Liver (tissue), 9 donors: ENCODE measurements around the gene KRT4. TPM values are rescaled to one million over a fixed set of nuclear protein-coding genes. Genes with fewer than 3 reads are reported as not detected.

Experiments
- DNase-seq: peaks from one replicate; pipeline ENCODE4 v3.0.0-alpha.2; 2017; ENCODE audit warnings: low spot score
- H3K27ac ChIP-seq, 2 donors: one replicate each; pipeline ENCODE4 v1.7.0; 2013; ENCODE audit warnings: inconsistent platforms in 2 of 2, low read length in 2 of 2, control low read depth in 1 of 2, low read depth in 1 of 2, mild to moderate bottlenecking in 1 of 2
- H3K27me3 ChIP-seq, 4 donors: one replicate each; pipeline versions ENCODE4 v1.6.1 to v1.7.0; 2013; ENCODE audit warnings: low read length in 3 of 4, inconsistent platforms in 1 of 4, mild to moderate bottlenecking in 1 of 4, moderate library complexity in 1 of 4; ENCODE audit not compliant: control insufficient read depth in 4 of 4, insufficient read depth in 4 of 4
- H3K36me3 ChIP-seq, 4 donors: one replicate each; pipeline versions ENCODE4 v1.6.1 to v1.7.0; 2013; ENCODE audit warnings: low read length in 3 of 4, mild to moderate bottlenecking in 3 of 4, low read depth in 1 of 4, moderate library complexity in 1 of 4; ENCODE audit not compliant: control insufficient read depth in 4 of 4, insufficient read depth in 3 of 4
- H3K4me1 ChIP-seq, 4 donors: one replicate each; pipeline versions ENCODE4 v1.6.1 to v1.7.0; 2013; ENCODE audit warnings: low read length in 3 of 4, mild to moderate bottlenecking in 3 of 4, moderate library complexity in 1 of 4; ENCODE audit not compliant: control insufficient read depth in 4 of 4, insufficient read depth in 4 of 4
- H3K4me3 ChIP-seq, 3 donors: one replicate each; pipeline versions ENCODE4 v1.6.1 to v1.7.0; 2013; ENCODE audit warnings: low read length in 3 of 3, control low read depth in 1 of 3, low read depth in 1 of 3, mild to moderate bottlenecking in 1 of 3
- H3K9ac ChIP-seq, 2 donors: one replicate each; pipeline ENCODE4 v1.7.0; 2013; ENCODE audit warnings: low read length in 2 of 2, mild to moderate bottlenecking in 2 of 2, moderate library complexity in 2 of 2, control low read depth in 1 of 2, low read depth in 1 of 2
- H3K9me3 ChIP-seq, 4 donors: one replicate each; pipeline versions ENCODE4 v1.6.1 to v1.7.0; 2013; ENCODE audit warnings: low read length in 3 of 4; ENCODE audit not compliant: control insufficient read depth in 4 of 4
- ATF3 ChIP-seq: IDR thresholded peaks from 2 replicates; pipeline ENCODE4 v1.6.1; 2016; ENCODE audit warnings: antibody characterized with exemption
- CTCF ChIP-seq: fragments of 150-350 bp; IDR thresholded peaks from 2 replicates; pipeline ENCODE4 v1.5.1; 2017; ENCODE audit warnings: improper control_type of control experiment, low read depth, low read length; ENCODE audit not compliant: missing input control
- EGR1 ChIP-seq, 2 donors: IDR thresholded peaks; 2 replicates each; pipeline ENCODE4 v1.6.1; 2016 to 2018; ENCODE audit warnings: antibody characterized with exemption in 2 of 2, low read depth in 2 of 2
- FOXA1 ChIP-seq: IDR thresholded peaks from 2 replicates; pipeline ENCODE4 v1.6.1; 2016; ENCODE audit warnings: antibody characterized with exemption
- FOXA2 ChIP-seq: IDR thresholded peaks from 2 replicates; pipeline ENCODE4 v1.6.1; 2016; ENCODE audit warnings: antibody characterized with exemption
- HNF4A ChIP-seq, 2 donors: conservative IDR thresholded peaks; 2 replicates each; pipeline ENCODE4 v1.6.1; 2016; ENCODE audit warnings: antibody characterized with exemption in 2 of 2, mild to moderate bottlenecking in 2 of 2
- JUND ChIP-seq, 2 donors: IDR thresholded peaks; 2 replicates each; pipeline ENCODE4 v1.6.1; 2016; ENCODE audit warnings: antibody characterized with exemption in 2 of 2
- MAX ChIP-seq: IDR thresholded peaks from 2 replicates; pipeline ENCODE4 v1.6.1; 2016; ENCODE audit warnings: antibody characterized with exemption
- NR2F2 ChIP-seq: IDR thresholded peaks from 2 replicates; pipeline ENCODE4 v1.6.1; 2016; ENCODE audit warnings: antibody characterized with exemption
- RAD21 ChIP-seq, 2 donors: IDR thresholded peaks; 2 replicates each; pipeline ENCODE4 v1.6.1; 2016; ENCODE audit warnings: antibody characterized with exemption in 2 of 2, mild to moderate bottlenecking in 2 of 2
- REST ChIP-seq: IDR thresholded peaks from 2 replicates; pipeline ENCODE4 v1.6.1; 2016; ENCODE audit warnings: antibody characterized with exemption, mild to moderate bottlenecking
- RXRA ChIP-seq, 2 donors: IDR thresholded peaks; 2 replicates each; pipeline ENCODE4 v1.6.1; 2017 to 2018; ENCODE audit warnings: antibody characterized with exemption in 2 of 2, mild to moderate bottlenecking in 1 of 2
- SP1 ChIP-seq: IDR thresholded peaks from 2 replicates; pipeline ENCODE4 v1.6.1; 2018; ENCODE audit warnings: antibody characterized with exemption, mild to moderate bottlenecking
- TAF1 ChIP-seq: conservative IDR thresholded peaks from 2 replicates; pipeline ENCODE4 v1.6.1; 2016; ENCODE audit warnings: antibody characterized with exemption, mild to moderate bottlenecking
- ZBTB33 ChIP-seq: IDR thresholded peaks from 2 replicates; pipeline ENCODE4 v1.6.1; 2016; ENCODE audit warnings: antibody characterized with exemption
- WGBS: extraction: QIAGEN DNeasy Blood & Tissue Kit; methylation state at CpG from one replicate; pipeline ENCODE4 v1.1.7; 2013; 5-methylcytosine and 5-hydroxymethylcytosine counted together
- polyA plus RNA-seq, 2 donors: library from polyadenylated mRNA; stranded (reverse) in 1 of 2; unstranded in 1 of 2; fragments of 200-250 nt in 1 of 2; fragments of >200 nt in 1 of 2; fragmentation: Nextera tagmentation in 1 of 2; extraction: Ambion mirVana in 1 of 2; gene quantifications; one replicate each; pipeline versions ENCODE4 v1.2.1 to v1.2.3, GENCODE V29; 2013 to 2015
- total RNA-seq, 2 donors: library from RNA; depleted of rRNA; stranded (reverse); fragments of >200 nt; gene quantifications; one replicate each; pipeline ENCODE4 v1.2.3, GENCODE V29; 2014
- donor health status: healthy.
- donor health status: healthy.
- donor health status: healthy.
- donor health status: healthy.
- donor health status: healthy.

The KRT4 gene
- total and polyA plus RNA-seq, 4 donors = 0.05 to 0.23 TPM; not detected in 2

- Histone ChIP-seq H3K27me3 (no peaks in the 10 kb centered on the region), H3K4me3 (no peak overlapping the region), H3K9ac (no peak overlapping the region), H3K9me3 (no peaks in the 10 kb centered on the region), H3K4me1 (no peaks in the 10 kb centered on the region), H3K36me3 (no peaks in the 10 kb centered on the region), H3K27ac (no peak overlapping the region)
- DNase-seq = no peak
- no peak for TF ChIP-seq HNF4A (conservative IDR thresholded peaks at IDR 0.05)
- TF ChIP-seq FOXA2 = no peak
- no peak for TF ChIP-seq JUND (IDR thresholded peaks at IDR 0.05)
- TF ChIP-seq SP1 = no peak
- TF ChIP-seq FOXA1 = no peak
- no peak for TF ChIP-seq TAF1
- TF ChIP-seq RXRA (IDR thresholded peaks at IDR 0.05) = no peak
- TF ChIP-seq CTCF = no peak
- TF ChIP-seq RAD21 (IDR thresholded peaks at IDR 0.05) = no peak
- no peak for TF ChIP-seq REST
- no peak for TF ChIP-seq MAX
- no peak for TF ChIP-seq ATF3
- no peak for TF ChIP-seq ZBTB33
- TF ChIP-seq EGR1 (IDR thresholded peaks at IDR 0.05; ENCODE audit: low read depth in 2 of 2) = no peak
- no peak for TF ChIP-seq NR2F2
Observed at GRCh38 chr12:52797529-52797894, 16.4 kb downstream of the KRT4 start.

- WGBS = 76% methylated on average over 3 of the region's 3 CpGs
- H3K9me3 ChIP-seq = no peaks in the 10 kb centered on the region
- H3K9ac ChIP-seq = no peak overlapping the region
- no peak overlapping the region for H3K27ac ChIP-seq
- no peaks in the 10 kb centered on the region for H3K4me1 ChIP-seq
- H3K4me3 ChIP-seq = no peak overlapping the region
- H3K27me3 ChIP-seq = no peaks in the 10 kb centered on the region
- DNase-seq = peak; percentile 63
- TF ChIP-seq REST = no peak
- no peaks in the 10 kb centered on the region for H3K36me3 ChIP-seq
Observed at GRCh38 chr12:52796839-52797528, 16.9 kb downstream of the KRT4 start.
